Left renal cortex interstitium (tissue), 4 donors: ENCODE data around the gene PKLR. TPM values are rescaled to one million over a fixed set of nuclear protein-coding genes. Genes with fewer than 3 reads are reported as not detected.

Experiments used
- DNase-seq, 4 donors: peaks; one replicate each; pipeline ENCODE4 v3.0.0-alpha.2; 2013; ENCODE audit warnings: low read depth in 4 of 4, low spot score in 2 of 4, missing footprints in 1 of 4
- polyA plus RNA-seq, 4 donors: library from polyadenylated mRNA; unstranded; fragments of 120-200 nt; gene quantifications; one replicate each; pipeline ENCODE4 v1.2.1, GENCODE V29; 2013; ENCODE audit not compliant: insufficient read length in 4 of 4

PKLR gene
- polyA plus RNA-seq, 4 donors, result 5.4 to 9.3 (median 8.7) TPM

GRCh38 chr1:155287987-155288543 lies 13.2 kb downstream of the PKLR start:
- DNase-seq, result no peak

DNA sequence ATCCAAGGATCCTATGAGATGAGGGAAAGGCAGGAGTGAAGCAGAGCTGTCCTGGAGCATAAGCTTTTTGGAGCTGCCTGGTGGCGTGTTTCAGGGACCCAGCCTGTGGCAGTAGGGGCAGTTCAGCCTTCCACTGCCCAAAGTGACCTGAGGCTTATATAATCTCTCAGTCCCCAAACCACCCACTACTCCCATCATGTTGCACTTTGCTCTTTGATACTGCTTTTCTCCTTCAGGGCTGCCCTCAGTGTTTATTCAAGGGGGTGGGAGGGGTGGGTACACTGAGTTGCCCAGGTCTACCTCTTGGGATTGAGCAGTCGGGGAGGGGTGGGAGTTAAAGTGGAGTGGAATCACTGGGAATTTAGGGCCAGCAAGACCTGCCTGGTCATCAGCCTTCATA lies 14.7 kb downstream of the PKLR start:
- no peak for DNase-seq

GRCh38 chr1:155285631-155286044 lies 15.6 kb downstream of the PKLR start:
- no peak for DNase-seq

- DNase-seq, result no peak
These were observed 16.2 kb downstream of the PKLR start for GRCh38 chr1:155285063-155285462.

GRCh38 chr1:155284476-155284875 lies 16.8 kb downstream of the PKLR start:
- no peak for DNase-seq

DNA sequence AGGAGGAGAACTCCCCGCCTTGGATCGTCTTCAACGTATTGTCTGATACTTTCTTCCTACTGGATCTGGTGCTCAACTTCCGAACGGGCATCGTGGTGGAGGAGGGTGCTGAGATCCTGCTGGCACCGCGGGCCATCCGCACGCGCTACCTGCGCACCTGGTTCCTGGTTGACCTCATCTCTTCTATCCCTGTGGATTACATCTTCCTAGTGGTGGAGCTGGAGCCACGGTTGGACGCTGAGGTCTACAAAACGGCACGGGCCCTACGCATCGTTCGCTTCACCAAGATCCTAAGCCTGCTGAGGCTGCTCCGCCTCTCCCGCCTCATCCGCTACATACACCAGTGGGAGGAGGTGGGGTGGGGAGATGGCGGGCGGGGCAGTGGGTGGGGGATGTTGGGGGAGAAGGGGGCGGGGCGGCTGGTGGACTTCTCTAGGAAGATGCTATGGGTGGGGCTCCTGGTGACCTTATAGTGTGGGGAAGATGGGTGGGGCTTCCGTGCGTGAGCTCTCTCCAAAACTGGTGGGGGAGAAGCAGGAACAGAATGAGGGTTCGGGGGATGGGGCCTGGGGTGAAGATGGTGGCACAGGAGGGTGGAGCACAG lies 18.6 kb downstream of the PKLR start:
- no peak for DNase-seq

- DNase-seq, result no peak
These were observed 22.0 kb downstream of the PKLR start for GRCh38 chr1:155279268-155279667.

DNA sequence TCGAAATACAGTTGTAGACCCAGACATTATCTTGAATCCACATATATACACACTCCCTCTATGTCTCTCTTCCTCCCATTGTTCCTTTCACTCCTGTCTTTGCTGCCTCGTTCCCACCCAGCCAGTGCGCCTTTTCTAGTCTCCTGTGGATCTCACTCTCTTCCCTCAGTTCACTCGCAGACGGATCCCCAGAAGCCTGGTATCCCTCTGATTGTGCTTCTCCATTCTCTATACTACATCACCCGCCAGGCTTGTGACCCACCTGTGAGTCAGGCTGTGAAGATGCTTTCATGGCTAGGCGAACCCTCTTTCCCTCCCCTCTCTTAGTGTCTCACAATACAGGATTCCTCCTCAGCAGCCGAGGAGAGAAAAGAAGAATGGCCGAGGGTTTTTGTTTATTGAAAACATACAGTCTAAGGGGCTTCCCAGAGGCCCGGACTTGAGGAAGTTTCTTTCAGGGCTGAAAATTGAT lies 22.5 kb downstream of the PKLR start:
- DNase-seq, result no peak

- peak in 1 of 4 donors; percentile 62 for DNase-seq
These were observed 23.1 kb downstream of the PKLR start for GRCh38 chr1:155277902-155278688.

GRCh38 chr1:155277070-155277901 lies 24.0 kb downstream of the PKLR start, which contains the start of gene HCN3:
Gene HCN3, plus strand, starts transcription at chr1:155277463. Its CDS starts 128 bp downstream, at chr1:155277591.
- DNase-seq, result peak; percentile 83 to 97 (median 94)

- DNase-seq, result peak in 3 of 4 donors; percentile 77 to 91 (median 87)
These were observed 27.6 kb downstream of the PKLR start, which contains the start of gene CLK2 for GRCh38 chr1:155273343-155274245. Gene CLK2, minus strand, starts transcription at chr1:155273504. Its CDS starts 2,527 bp downstream, at chr1:155270977.

- no peak for DNase-seq
These were observed 28.5 kb downstream of the PKLR start for GRCh38 chr1:155272466-155273342.

DNA sequence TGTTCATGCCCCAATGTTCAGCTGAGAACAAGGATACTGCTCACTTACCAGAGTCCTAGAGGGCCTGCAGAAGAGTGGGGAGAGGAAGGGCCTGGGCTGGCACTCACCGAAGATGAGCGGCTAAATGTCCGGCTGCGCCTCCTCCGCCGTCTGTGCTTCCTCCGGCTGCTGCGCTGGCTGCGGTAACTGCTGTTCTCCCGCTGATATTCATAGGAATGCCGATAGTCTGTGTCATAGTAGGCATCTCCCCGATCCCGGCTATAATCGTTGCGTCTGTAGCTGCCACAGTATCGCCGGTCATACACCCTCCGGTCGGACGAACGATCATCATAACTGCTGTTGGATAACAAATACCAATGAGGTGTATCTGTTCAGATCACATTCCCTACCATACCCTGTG lies 31.9 kb downstream of the PKLR start:
- no peak for DNase-seq

GRCh38 chr1:155268630-155269029 lies 32.6 kb downstream of the PKLR start:
- no peak for DNase-seq

DNA sequence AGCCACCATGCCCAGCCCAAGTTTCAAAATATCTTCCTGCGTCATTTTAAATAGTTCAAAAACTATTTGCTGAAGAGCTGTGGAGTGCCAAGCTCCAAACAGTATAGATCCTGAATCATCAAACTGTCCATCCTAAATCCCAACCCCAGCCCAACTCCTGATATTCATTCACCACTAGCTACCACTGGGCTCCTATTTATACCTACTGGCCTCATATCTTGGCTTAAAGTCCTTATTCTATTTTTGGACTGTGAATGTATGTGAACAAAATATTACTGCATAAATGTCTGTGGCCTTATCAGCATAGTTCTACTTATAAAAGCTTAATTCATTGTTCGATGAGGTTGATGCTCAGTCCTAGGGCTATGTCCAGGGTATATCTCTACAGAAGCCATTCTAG lies 33.9 kb downstream of the PKLR start:
- DNase-seq, result no peak

DNA sequence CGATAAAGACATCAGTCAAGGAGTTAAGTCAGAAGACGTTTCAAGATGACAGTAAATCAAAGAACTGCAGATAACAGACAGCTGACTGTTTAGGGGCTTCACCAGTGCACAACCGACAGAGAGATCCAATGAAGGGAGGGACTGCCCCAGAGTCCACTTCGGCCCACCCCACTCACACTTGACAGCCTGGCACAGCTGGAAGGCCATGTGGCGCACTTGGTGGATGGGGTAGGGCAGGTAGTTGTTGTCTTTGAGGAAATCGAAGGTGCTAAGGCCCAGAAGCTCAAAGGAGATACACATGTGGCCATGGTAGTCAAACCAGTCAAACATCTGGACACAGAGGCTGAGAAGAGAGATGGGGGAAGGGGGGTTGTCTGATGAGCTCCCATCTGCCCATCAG lies 34.7 kb downstream of the PKLR start:
- no peak for DNase-seq

DNA sequence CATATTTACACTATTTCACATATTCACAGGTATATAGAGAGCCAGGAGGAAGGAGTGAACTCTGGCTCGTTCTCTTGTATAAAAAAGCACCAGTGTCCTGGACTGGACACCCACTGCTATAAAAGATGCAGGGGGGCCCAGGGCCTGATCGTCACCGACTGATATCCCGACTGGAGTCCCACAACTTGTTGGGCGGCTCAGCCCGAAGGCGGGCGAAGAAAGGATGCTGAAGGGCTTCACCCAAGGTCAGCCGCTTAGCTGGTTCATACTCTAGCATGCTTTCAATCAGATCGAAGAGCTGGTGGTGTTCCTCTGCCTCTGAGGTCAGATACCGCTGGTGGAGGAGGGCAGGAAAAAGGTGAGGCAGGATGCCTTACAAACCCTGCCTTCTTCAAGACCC lies 38.2 kb downstream of the PKLR start:
- DNase-seq, result no peak

DNA sequence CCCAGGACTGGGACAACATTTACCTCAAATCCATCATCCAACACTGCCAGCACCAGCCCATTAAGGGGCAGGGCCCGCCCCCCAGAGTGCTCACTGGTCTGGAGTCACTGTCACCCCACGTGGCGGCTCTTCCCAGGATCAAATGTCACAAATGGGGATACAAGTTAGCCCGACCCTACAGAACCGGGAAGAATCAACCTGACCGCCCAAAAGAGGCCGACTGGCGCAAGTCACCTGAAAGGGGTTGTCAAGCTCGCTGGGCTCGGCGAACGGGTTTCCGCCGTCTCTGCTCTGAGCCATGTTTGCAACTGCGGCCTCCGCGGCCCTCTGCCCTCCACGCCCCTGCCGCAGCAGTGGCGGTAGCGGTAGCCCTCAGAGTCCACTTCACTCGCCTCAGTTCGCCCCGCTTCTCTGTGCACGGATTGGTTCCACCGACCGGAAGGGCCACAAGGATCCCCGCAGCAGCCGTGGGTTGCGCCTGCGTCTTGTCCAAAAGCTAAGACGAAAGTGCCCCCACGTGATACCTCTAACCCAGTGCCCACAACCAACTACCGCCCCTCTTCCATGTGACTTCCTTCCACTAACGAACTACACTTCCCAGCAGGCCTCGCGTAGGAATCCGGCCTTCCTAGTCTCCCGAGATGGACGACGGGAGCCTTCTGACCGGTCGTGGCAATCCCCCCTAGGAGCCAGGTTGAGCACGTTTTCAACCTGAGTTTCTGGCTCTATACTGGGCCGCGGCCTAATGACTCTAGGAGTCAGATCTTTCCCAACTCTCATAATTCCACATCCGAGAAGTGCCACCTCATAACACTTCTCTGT lies 39.2 kb downstream of the PKLR start, which contains the start of gene SCAMP3:
Gene SCAMP3 (minus strand): TSS at position 509 of the 822 bp plus-strand sequence. CDS start 209 bp downstream, at position 300.
- peak in 3 of 4 donors; percentile 88 to 98 (median 88) for DNase-seq
